Neural cell (in vitro differentiated cells): ENCODE results near the gene SLC4A3. TPM values are rescaled to one million over a fixed set of nuclear protein-coding genes. Genes with fewer than 3 reads are reported as not detected.

Source experiments
- H2AFZ ChIP-seq: fragments of 200-600, 300-800 bp; sonication (generic), shearing (Covaris generic); 2 replicates; pipeline ENCODE4 v1.6.0; 2014; ENCODE audit warnings: low read depth, mild to moderate bottlenecking, antibody characterized with exemption, low read length, moderate library complexity
- H3F3A ChIP-seq: fragments of 200-600 bp; shearing (Covaris generic); 2 replicates; pipeline ENCODE4 v1.6.1; 2016; ENCODE audit warnings: mild to moderate bottlenecking, moderate library complexity, mixed read lengths, antibody characterized with exemption, low read length; ENCODE audit not compliant: insufficient read depth, poor library complexity, severe bottlenecking
- H3K27ac ChIP-seq: fragments of 200-600, 300-800 bp; sonication (generic), shearing (Covaris generic); 2 replicates; pipeline ENCODE4 v1.5.1; 2014; ENCODE audit warnings: mild to moderate bottlenecking, low read length, moderate library complexity
- H3K27me3 ChIP-seq: fragments of 300-800, 200-600 bp; sonication (generic), shearing (Covaris generic); 2 replicates; pipeline ENCODE4 v1.6.0; 2014; ENCODE audit warnings: mild to moderate bottlenecking, low read depth, low read length, moderate library complexity; ENCODE audit not compliant: insufficient read depth
- H3K36me3 ChIP-seq: fragments of 300-800, 200-600 bp; sonication (generic), shearing (Covaris generic); 2 replicates; pipeline ENCODE4 v1.5.1; 2014; ENCODE audit warnings: mild to moderate bottlenecking, antibody characterized with exemption, low read length, moderate library complexity; ENCODE audit not compliant: insufficient read depth
- H3K4me2 ChIP-seq: fragments of 300-800, 200-600 bp; sonication (generic), shearing (Covaris generic); 2 replicates; pipeline ENCODE4 v1.6.0; 2014; ENCODE audit warnings: mild to moderate bottlenecking, low read length
- H3K4me3 ChIP-seq: fragments of 300-800, 200-600 bp; sonication (generic), shearing (Covaris generic); 2 replicates; pipeline ENCODE4 v1.5.1; 2014; ENCODE audit warnings: mild to moderate bottlenecking, low read length, moderate library complexity
- H3K79me2 ChIP-seq: fragments of 200-600 bp; shearing (Covaris generic); replicated peaks from 2 replicates; pipeline ENCODE4 v1.6.0; 2014; ENCODE audit warnings: mild to moderate bottlenecking, low read length, moderate library complexity; ENCODE audit not compliant: insufficient read depth
- H3K9ac ChIP-seq: fragments of 300-800, 200-600 bp; sonication (generic), shearing (Covaris generic); 2 replicates; pipeline ENCODE4 v1.6.1; 2016; ENCODE audit warnings: mild to moderate bottlenecking, low read length, mixed read lengths
- H3K9me2 ChIP-seq: fragments of 200-600 bp; shearing (Covaris generic); 2 replicates; pipeline ENCODE4 v1.6.1; 2016; ENCODE audit warnings: mild to moderate bottlenecking, low read length, mixed read lengths; ENCODE audit not compliant: insufficient read depth
- H3K9me3 ChIP-seq: fragments of 200-600, 300-800 bp; sonication (generic), shearing (Covaris generic); 2 replicates; pipeline ENCODE4 v1.6.1; 2016; ENCODE audit warnings: mild to moderate bottlenecking, mixed run types, low read length, moderate library complexity, mixed read lengths
- H4K20me1 ChIP-seq: fragments of 200-600 bp; shearing (Covaris generic); 2 replicates; pipeline ENCODE4 v1.6.1; 2016; ENCODE audit warnings: mild to moderate bottlenecking, mixed run types; ENCODE audit not compliant: insufficient read depth
- CTCF ChIP-seq: fragments of 450-650 bp; IDR thresholded peaks from 2 replicates; pipeline ENCODE4 v1.5.1; 2014; ENCODE audit warnings: antibody characterized with exemption, mild to moderate bottlenecking, moderate library complexity; ENCODE audit not compliant: poor library complexity, severe bottlenecking
- EP300 ChIP-seq: fragments of 450-650 bp; conservative IDR thresholded peaks from 2 replicates; pipeline ENCODE4 v1.6.1; 2014; ENCODE audit warnings: antibody characterized with exemption, mild to moderate bottlenecking, moderate library complexity; ENCODE audit not compliant: poor library complexity, severe bottlenecking
- EZH2 ChIP-seq: fragments of 200-600, 300-800 bp; shearing (Covaris generic), sonication (generic); IDR thresholded peaks from 2 replicates; pipeline ENCODE4 v1.6.1; 2014; ENCODE audit warnings: antibody characterized with exemption, low read length, borderline replicate concordance, mild to moderate bottlenecking; ENCODE audit not compliant: insufficient read depth, poor library complexity, severe bottlenecking
- MXI1 ChIP-seq: fragments of 450-650 bp; conservative IDR thresholded peaks from 2 replicates; pipeline ENCODE4 v1.6.1; 2014; ENCODE audit warnings: antibody characterized with exemption, mild to moderate bottlenecking; ENCODE audit not compliant: poor library complexity, severe bottlenecking
- POLR2AphosphoS5 ChIP-seq: IDR thresholded peaks from 2 replicates; pipeline ENCODE4 v1.6.1; 2012
- RAD21 ChIP-seq: fragments of 450-650 bp; conservative IDR thresholded peaks from 2 replicates; pipeline ENCODE4 v1.6.1; 2014; ENCODE audit warnings: antibody characterized with exemption, mild to moderate bottlenecking, moderate library complexity
- REST ChIP-seq: IDR thresholded peaks from 2 replicates; pipeline ENCODE4 v1.6.1; 2012; ENCODE audit warnings: borderline replicate concordance
- SMC3 ChIP-seq: fragments of 450-650 bp; conservative IDR thresholded peaks from 2 replicates; pipeline ENCODE4 v1.6.1; 2014; ENCODE audit warnings: antibody characterized with exemption, mild to moderate bottlenecking, moderate library complexity; ENCODE audit not compliant: poor library complexity
- TAF1 ChIP-seq: IDR thresholded peaks from 2 replicates; pipeline ENCODE4 v1.6.1; 2012; ENCODE audit warnings: low read depth
- polyA plus RNA-seq: library from polyadenylated mRNA; depleted of rRNA; stranded (reverse); fragments of >200 nt; gene quantifications from 2 replicates; pipeline ENCODE4 v1.2.3, GENCODE V29; 2014

The SLC4A3 gene
- polyA plus RNA-seq, 1 donor from 2014 or later = 18.7 TPM

- Histone ChIP-seq H2AFZ (no peak overlapping the region), H3K36me3 (no peaks in the 10 kb centered on the region), H3K9me3 (no peaks in the 10 kb centered on the region), H3F3A (no peaks in the 10 kb centered on the region), H3K9ac (no peak overlapping the region), H3K79me2 (no peaks in the 10 kb centered on the region), H3K4me3 (no peak overlapping the region), H3K9me2 (no peaks in the 10 kb centered on the region), H3K27me3 (no peaks in the 10 kb centered on the region), H4K20me1 (no peaks in the 10 kb centered on the region), H3K27ac (no peak overlapping the region), H3K4me2 (no peak overlapping the region)
- TF ChIP-seq EZH2 (no peak), REST (no peak), POLR2AphosphoS5 (no peak), RAD21 (no peak), MXI1 (no peak)
Observed at GRCh38 chr2:219684721-219685689, 57.6 kb downstream of the SLC4A3 start.

GRCh38 chr2:219687272-219687671, 59.8 kb downstream of the SLC4A3 start:
- no peaks in the 10 kb centered on the region for H3K9me3 ChIP-seq
- H3K36me3 ChIP-seq = no peaks in the 10 kb centered on the region
- no peaks in the 10 kb centered on the region for H4K20me1 ChIP-seq
- no peak overlapping the region for H3K4me2 ChIP-seq
- H3K9me2 ChIP-seq = no peaks in the 10 kb centered on the region
- H3K4me3 ChIP-seq = no peak overlapping the region
- no peak overlapping the region for H3K27ac ChIP-seq
- H2AFZ ChIP-seq = no peak overlapping the region
- TF ChIP-seq EP300 (no peak), TAF1 (no peak), EZH2 (no peak), SMC3 (no peak), RAD21 (no peak), POLR2AphosphoS5 (no peak), CTCF (no peak), MXI1 (no peak), REST (no peak)
- no peaks in the 10 kb centered on the region for H3K79me2 ChIP-seq
- H3K27me3 ChIP-seq = no peaks in the 10 kb centered on the region
- no peak overlapping the region for H3K9ac ChIP-seq
- no peaks in the 10 kb centered on the region for H3F3A ChIP-seq
